MM.1S (cell line): ENCODE results near the gene C19orf53.

Source experiments
- EZH2phosphoT487 ChIP-seq: fragments of 300-600 bp; sonication (generic); IDR thresholded peaks from 2 replicates; pipeline ENCODE4 v1.6.1; 2018; ENCODE audit warnings: antibody characterized with exemption, low read length
- TF ChIP-seq, protein P1 (sequence below): fragments of 300-600 bp; sonication (generic); IDR thresholded peaks from 2 replicates; pipeline ENCODE4 v1.5.1; 2016; ENCODE audit warnings: antibody characterized with exemption, low read length, mixed read lengths

DNA sequence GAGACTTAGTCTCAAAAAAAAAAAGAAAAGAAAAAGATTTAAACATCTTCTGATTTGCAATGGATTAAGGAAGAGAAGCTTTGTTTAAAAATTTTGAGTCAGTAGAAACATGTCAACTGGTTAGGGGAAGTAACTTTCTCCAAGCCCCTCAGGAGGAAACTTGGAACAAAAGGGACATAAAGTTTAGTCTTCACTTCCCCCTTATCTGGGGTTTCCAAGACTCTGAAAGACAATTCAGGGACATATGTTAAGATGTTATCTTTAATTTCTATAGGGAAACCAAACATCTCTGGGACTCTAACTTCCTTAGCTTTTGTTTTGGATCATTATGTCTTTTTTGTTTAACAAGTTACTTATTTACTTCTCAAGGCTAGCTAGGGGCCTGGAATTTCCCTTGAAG is 30.1 kb upstream of the C19orf53 start:
- TF ChIP-seq EZH2phosphoT487: no peak
- TF ChIP-seq, protein P1, sequence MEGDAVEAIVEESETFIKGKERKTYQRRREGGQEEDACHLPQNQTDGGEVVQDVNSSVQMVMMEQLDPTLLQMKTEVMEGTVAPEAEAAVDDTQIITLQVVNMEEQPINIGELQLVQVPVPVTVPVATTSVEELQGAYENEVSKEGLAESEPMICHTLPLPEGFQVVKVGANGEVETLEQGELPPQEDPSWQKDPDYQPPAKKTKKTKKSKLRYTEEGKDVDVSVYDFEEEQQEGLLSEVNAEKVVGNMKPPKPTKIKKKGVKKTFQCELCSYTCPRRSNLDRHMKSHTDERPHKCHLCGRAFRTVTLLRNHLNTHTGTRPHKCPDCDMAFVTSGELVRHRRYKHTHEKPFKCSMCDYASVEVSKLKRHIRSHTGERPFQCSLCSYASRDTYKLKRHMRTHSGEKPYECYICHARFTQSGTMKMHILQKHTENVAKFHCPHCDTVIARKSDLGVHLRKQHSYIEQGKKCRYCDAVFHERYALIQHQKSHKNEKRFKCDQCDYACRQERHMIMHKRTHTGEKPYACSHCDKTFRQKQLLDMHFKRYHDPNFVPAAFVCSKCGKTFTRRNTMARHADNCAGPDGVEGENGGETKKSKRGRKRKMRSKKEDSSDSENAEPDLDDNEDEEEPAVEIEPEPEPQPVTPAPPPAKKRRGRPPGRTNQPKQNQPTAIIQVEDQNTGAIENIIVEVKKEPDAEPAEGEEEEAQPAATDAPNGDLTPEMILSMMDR: no peak
